Breast epithelium (tissue), 3 donors: ENCODE data around the gene TRPM5.

Experiments
- POLR2A ChIP-seq: fragments of 450-650 bp; IDR thresholded peaks from one replicate; pipeline ENCODE4 v1.6.1; 2016; ENCODE audit warnings: antibody characterized with exemption, mild to moderate bottlenecking, moderate library complexity
- POLR2AphosphoS5 ChIP-seq, 3 donors: sonication (generic); formaldehyde crosslinking; IDR thresholded peaks; one replicate each; pipeline ENCODE4 v1.6.1; 2017; ENCODE audit warnings: antibody characterized with exemption in 3 of 3
- TF ChIP-seq, protein P1 (sequence below), 3 donors: fragments of 450-650 bp; IDR thresholded peaks; one replicate each; pipeline ENCODE4 v1.5.1; 2016 to 2017; ENCODE audit warnings: antibody characterized with exemption in 3 of 3, mild to moderate bottlenecking in 3 of 3, moderate library complexity in 3 of 3

DNA sequence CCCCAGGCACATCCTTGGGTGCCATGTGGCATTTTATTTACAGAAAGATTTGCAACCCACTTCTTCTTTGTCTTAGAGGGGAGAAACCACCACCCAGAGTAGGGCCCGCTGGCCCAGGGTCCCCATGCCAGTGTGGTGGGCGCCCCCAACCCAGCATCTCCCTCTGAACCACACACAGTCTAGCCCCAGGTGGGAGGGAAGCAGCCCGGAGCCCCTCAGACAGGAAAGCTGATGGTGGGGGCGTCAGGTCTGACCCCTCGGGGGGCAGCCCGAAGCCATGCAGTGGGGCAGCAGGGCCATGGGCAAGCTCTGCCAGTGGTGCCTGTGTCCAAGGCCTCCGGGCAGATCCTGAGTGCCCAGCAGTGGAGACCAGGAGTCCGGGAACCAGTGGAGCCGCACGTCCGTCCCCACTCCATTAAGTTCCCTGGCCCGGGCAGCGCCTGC lies 11.7 kb downstream of the TRPM5 start:
- TF ChIP-seq, protein P1, sequence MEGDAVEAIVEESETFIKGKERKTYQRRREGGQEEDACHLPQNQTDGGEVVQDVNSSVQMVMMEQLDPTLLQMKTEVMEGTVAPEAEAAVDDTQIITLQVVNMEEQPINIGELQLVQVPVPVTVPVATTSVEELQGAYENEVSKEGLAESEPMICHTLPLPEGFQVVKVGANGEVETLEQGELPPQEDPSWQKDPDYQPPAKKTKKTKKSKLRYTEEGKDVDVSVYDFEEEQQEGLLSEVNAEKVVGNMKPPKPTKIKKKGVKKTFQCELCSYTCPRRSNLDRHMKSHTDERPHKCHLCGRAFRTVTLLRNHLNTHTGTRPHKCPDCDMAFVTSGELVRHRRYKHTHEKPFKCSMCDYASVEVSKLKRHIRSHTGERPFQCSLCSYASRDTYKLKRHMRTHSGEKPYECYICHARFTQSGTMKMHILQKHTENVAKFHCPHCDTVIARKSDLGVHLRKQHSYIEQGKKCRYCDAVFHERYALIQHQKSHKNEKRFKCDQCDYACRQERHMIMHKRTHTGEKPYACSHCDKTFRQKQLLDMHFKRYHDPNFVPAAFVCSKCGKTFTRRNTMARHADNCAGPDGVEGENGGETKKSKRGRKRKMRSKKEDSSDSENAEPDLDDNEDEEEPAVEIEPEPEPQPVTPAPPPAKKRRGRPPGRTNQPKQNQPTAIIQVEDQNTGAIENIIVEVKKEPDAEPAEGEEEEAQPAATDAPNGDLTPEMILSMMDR (IDR thresholded peaks at IDR 0.05) = no peak
- TF ChIP-seq POLR2A = no peak
- TF ChIP-seq POLR2AphosphoS5 (IDR thresholded peaks at IDR 0.05) = no peak
